ENCODE data around the gene TMEM181. TPM values are rescaled to one million over a fixed set of nuclear protein-coding genes. Genes with fewer than 3 reads are reported as not detected.
"Not testable (repeated sequence)": the region's sequence is repeated elsewhere in the genome, so short reads cannot be mapped to it uniquely, and the experiment has no call there.

Gene TMEM181
- total RNA-seq, 1 donor from 2014 or later: 57.9 TPM

- DNase-seq: no peak
Measured at GRCh38 chr6:158662954-158663624, 103.2 kb downstream of the TMEM181 start.

DNA sequence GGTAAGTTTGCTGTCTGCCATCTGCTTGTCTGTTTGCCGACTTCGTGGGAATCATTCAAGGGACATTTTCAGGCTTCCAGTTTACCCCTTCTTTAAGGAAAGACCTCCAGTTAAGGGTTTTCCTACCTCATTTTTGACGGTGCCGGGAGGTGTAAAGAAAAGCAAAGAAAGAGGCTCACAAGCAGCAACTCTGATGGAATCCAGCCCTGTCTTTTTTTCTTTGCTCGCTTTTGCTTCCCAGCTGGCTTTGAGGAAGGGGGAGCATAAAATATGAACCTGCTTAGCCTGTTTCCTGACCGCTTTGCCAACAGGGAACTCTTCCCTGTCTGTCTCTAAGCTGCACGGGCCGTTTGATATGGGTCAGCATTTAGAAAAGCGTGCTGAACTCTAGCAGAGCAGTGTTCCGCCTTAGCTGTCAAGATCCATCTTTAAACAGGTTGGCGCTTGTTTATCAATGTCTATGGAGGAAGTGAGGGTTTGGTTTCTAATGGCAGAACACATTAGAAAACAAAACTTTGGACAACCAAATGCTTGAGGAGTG, 103.8 kb downstream of the TMEM181 start:
- no peak for DNase-seq

- no peak for DNase-seq
Measured at GRCh38 chr6:158665332-158665731, 105.4 kb downstream of the TMEM181 start.

DNA sequence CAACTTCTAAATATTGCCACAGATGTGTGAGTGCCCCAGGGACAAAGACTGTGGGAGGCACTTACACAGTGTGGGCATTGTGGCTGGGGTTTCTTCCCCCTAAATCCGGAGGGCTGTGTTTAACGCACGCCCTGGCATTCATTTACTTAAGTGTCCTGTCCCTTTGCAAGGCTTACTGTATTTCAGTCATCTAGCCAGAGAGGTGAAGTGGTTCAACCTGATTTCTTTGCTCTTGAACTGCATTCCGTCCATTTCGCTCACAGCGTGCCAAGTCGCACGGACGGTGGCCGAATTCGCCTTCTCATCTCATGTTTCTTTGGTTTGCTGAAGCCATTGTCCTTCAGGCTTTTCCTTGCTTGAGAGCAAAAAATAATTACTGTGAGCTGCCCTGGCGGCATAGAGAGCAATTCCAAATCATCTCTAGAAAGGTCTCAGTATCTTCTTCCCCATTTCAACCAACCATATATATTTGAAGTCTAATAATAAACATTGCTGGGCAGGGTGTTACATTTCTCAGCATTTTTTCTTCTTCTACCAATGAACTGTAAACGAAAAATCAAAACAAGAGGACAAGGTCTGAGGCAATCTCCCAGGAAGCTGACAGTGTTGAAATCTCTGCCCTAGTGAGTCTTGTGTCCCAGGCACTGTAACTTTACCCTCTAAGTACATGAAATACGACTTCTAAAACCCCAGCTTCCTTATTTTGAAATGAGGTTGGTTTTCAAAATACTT, 106.9 kb downstream of the TMEM181 start:
- DNase-seq: no peak

- DNase-seq: no peak
Measured at GRCh38 chr6:158667360-158667981, 107.6 kb downstream of the TMEM181 start.

DNA sequence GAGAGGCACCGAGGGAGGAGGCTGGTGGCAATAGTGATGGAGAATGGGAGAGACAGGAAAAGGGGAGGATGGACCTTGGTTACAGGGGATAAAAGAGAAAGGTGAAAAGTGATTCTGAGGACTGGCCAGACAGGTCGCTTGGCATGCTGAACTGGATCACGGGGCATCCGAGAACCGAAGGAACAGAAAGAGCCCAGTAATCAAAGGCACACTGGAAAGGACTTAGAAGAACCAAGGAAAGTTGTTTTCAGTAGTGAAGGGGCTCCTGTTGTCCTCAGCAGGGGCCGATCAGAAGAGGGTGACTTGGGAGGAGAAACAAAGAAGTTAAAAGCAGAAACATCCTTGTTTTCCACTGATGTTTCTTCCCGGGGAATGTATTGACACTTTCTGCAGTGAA, 108.8 kb downstream of the TMEM181 start:
- no peak for DNase-seq

DNA sequence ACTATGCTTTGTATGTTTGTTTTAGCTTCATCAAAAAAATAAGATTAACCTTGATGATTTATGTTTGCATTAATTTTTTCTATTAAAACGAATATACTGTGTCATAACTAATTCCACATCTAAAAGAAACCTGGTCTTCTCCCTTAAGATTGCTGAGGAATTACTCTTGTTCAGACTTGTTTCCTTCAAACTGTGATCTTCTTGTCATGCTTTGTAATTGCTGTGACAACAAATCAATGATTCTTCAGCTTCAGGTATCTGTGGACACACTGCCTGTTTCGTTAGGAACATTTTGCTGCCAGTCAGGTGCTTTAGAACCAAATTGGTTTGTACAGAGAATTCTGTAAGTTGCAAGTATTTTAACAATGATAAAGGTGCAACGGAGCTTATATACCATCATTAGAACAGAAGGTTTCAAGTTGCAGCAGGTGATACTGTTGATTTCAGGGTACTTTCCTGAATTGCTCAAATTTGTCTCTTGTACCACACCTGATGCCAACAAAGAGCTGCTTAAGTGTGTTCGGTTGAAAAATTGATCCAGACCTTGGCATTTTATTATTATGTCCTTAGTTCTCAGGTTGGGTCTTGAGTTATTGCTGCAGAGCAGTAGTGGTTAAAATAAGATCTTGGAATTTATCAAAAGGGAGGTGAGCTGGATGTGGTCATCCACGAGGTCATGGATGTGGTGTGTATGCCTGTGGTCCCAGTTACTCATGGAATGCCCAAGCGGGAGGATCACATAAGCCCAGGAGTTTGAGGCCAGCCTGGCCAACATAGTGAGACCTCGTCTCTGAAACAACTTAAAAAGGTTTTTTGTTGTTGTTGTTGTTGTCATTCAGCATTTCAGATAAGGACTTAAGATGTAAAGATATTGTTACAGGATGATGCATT, 109.5 kb downstream of the TMEM181 start:
- DNase-seq: no peak

GRCh38 chr6:158672119-158672518, 112.2 kb downstream of the TMEM181 start:
- DNase-seq: not testable (repeated sequence)

DNA sequence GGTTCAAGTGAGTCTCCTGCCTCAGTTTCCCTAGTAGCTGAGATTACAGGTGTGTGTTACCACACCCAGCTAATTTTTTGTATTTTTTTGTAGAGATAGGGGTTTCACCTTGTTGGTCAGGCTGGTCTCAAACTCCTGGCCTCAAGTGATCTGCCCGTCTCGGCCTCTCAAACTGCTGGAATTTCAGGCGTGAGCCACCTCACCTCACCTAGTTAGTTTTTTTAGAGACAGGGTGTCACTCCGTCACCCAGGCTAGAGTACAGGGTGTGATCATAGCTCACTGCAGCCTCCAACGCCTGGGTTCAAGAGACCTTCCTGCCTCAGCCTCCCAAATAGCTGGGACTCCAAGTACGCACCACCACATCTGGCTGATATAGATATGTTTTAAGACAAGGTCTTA, 112.8 kb downstream of the TMEM181 start:
- no peak for DNase-seq

DNA sequence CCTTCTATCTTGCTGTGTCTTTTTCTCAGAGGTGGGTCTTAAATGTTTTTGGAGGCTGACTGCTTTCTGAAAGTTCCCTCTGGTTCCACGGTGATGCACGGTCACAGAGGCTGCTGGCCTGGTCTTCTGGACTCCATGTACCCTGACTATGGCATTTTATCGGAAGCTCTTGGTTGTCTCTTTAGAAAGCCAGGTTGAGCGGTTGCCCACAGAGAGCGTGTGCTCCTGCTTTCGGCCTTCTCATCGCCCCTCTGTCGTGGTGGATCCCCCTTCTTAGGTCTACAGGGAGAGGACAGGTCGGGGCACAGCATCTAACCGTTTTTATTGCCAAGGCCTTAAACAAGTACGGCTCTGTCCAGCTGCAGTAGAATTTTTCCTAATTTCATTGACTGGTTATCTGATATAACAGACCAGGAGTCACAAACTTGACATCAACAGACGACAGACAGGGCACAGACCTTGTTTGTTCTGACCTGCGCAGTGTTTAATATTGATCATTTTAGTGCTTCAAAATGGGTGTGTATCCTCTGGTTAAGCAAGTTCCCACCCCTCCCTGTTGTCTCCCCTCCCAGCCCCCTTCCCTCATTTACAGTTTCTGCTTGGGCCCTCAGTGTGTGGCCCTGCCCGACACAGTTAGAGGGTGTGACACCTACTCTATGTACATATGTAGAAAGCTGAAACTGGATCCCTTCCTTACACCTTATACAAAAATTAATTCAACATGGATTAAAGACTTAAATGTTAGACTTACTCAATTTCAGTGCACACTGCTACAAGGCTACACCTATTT, 114.6 kb downstream of the TMEM181 start:
- DNase-seq: no peak

- not testable (repeated sequence) for DNase-seq
Measured at GRCh38 chr6:158677094-158677493, 117.2 kb downstream of the TMEM181 start.

GRCh38 chr6:158677906-158678578, 118.2 kb downstream of the TMEM181 start:
- DNase-seq: no peak

DNA sequence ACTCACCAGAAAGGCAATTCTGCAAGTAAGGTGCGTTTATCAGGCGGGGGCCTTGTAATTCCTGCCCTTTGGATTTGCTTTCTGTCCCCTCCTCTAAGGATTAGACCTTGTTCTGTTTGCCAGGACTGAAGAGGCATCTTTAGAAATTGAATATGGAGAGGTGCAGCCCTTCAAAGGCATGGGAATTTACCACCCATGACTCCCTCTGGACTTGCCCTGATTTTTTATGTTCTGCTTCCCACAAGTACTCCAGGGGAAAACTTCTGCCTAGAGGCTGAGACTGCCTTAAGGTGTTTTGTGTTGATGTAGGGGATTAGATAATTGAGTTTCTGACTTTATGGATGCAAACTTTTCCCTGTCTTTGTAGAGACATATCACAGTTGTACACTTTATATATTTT, 120.1 kb downstream of the TMEM181 start:
- DNase-seq: no peak

- no peak for DNase-seq
Measured at GRCh38 chr6:158680481-158680880, 120.6 kb downstream of the TMEM181 start.

- no peak for DNase-seq
Measured at GRCh38 chr6:158684311-158684710, 124.4 kb downstream of the TMEM181 start.

DNA sequence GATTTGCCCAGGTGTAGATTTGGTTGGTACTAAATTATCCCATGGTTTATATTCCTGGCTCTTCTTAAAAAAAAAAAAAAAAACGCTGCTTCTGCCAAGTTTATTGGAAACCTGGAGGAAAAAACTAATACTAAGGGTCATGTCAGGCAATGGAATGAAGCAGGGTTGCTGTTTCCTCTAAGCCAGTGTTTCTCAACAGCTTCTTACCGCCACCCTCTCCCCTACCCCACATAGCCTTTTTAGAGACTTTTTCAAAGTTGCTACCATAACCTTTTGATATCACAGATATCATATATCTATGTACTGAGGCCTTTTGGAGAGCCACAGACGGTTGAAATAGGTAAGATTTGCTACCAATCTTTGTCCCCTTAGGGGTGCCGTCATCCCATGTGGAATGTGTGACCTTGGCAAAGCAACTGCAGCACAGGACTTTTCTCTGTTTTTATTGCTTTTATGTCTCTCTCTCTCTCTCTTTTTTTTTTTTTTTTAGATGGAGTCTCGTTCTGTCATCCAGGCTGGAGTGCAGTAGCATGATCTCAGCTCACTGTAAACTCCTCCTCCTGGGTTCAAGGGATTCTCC, 124.9 kb downstream of the TMEM181 start:
- DNase-seq: no peak

Measured in dermis blood vessel endothelial cell (primary cell).